Left ventricle myocardium inferior (tissue), 1 donor: ENCODE measurements around the gene MAP6D1. TPM values are rescaled to one million over a fixed set of nuclear protein-coding genes. Genes with fewer than 3 reads are reported as not detected.
"Not testable (repeated sequence)": the region's sequence is repeated elsewhere in the genome, so short reads cannot be mapped to it uniquely, and the experiment has no call there.

Experiments used
- DNase-seq: peaks from one replicate; pipeline ENCODE4 v3.0.0-alpha.2; 2020
- H3K27ac ChIP-seq: fragments of 200-600 bp; replicated peaks from 2 replicates; pipeline ENCODE4 v1.8.0; 2021
- H3K27me3 ChIP-seq: fragments of 200-600 bp; 2 replicates; pipeline ENCODE4 v1.8.0; 2021; ENCODE audit warnings: low read depth
- H3K36me3 ChIP-seq: fragments of 200-600 bp; 2 replicates; pipeline ENCODE4 v1.8.0; 2021
- H3K4me1 ChIP-seq: fragments of 200-600 bp; 2 replicates; pipeline ENCODE4 v1.8.0; 2021
- H3K4me3 ChIP-seq: fragments of 200-600 bp; 2 replicates; pipeline ENCODE4 v1.8.0; 2021; ENCODE audit warnings: mild to moderate bottlenecking, moderate library complexity
- H3K9me3 ChIP-seq: fragments of 200-600 bp; replicated peaks from 2 replicates; pipeline ENCODE4 v1.8.0; 2021
- intact Hi-C: fragments of 100-400 bp; cut with micrococcal nuclease; formaldehyde crosslinking; loops from one replicate; pipeline ENCODE4 v1.11.0; 2022
- total RNA-seq: library from RNA; stranded (reverse); fragmentation: NEBNext Ultra II Directional; extraction: Animal tissue kit (Norgen Biotek cat#: 25700); gene quantifications from one replicate; pipeline ENCODE4 v1.2.1, GENCODE V29; 2021
- TF ChIP-seq, protein P1 (sequence below): fragments of 200-600 bp; IDR thresholded peaks from 2 replicates; pipeline ENCODE4 v1.8.0; 2021; ENCODE audit warnings: antibody characterized with exemption, mild to moderate bottlenecking, borderline replicate concordance
- donor health status: DM: no; HTN: yes; CAD: no; lungs with severe emphysema.

Gene MAP6D1
- total RNA-seq, 1 donor from 2014 or later: 2.4 TPM

- Histone ChIP-seq H3K27me3 (no peaks in the 10 kb centered on the region), H3K36me3 (peaks cover 74% of the 10 kb centered on the region), H3K27ac (no peak overlapping the region), H3K4me1 (peaks cover 4% of the 10 kb centered on the region), H3K9me3 (no peaks in the 10 kb centered on the region), H3K4me3 (no peak overlapping the region)
- intact Hi-C loops: no loop called here
- TF ChIP-seq, protein P1, sequence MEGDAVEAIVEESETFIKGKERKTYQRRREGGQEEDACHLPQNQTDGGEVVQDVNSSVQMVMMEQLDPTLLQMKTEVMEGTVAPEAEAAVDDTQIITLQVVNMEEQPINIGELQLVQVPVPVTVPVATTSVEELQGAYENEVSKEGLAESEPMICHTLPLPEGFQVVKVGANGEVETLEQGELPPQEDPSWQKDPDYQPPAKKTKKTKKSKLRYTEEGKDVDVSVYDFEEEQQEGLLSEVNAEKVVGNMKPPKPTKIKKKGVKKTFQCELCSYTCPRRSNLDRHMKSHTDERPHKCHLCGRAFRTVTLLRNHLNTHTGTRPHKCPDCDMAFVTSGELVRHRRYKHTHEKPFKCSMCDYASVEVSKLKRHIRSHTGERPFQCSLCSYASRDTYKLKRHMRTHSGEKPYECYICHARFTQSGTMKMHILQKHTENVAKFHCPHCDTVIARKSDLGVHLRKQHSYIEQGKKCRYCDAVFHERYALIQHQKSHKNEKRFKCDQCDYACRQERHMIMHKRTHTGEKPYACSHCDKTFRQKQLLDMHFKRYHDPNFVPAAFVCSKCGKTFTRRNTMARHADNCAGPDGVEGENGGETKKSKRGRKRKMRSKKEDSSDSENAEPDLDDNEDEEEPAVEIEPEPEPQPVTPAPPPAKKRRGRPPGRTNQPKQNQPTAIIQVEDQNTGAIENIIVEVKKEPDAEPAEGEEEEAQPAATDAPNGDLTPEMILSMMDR: no peak
- no peak for DNase-seq
These were observed 35.6 kb downstream of the MAP6D1 start for GRCh38 chr3:183789826-183790225.

- H3K27ac ChIP-seq, intact Hi-C loops: not testable (repeated sequence)
- H3K36me3 ChIP-seq: peaks cover 53% of the 10 kb centered on the region
These were observed 40.9 kb downstream of the MAP6D1 start for GRCh38 chr3:183784503-183784902.

GRCh38 chr3:183782576-183783276, 42.7 kb downstream of the MAP6D1 start:
- peaks cover 12% of the 10 kb centered on the region for H3K4me1 ChIP-seq
- H3K9me3 ChIP-seq: no peaks in the 10 kb centered on the region
- intact Hi-C loops: no loop called here
- H3K27ac ChIP-seq: peak overlapping the region; percentile 30
- no peak overlapping the region for H3K4me3 ChIP-seq
- no peak for DNase-seq
- TF ChIP-seq, protein P1: no peak
- H3K27me3 ChIP-seq: no peaks in the 10 kb centered on the region
- H3K36me3 ChIP-seq: peaks cover 64% of the 10 kb centered on the region

More at GRCh38 chr3:183784503-183784902, 40.9 kb downstream of the MAP6D1 start:
- not testable (repeated sequence) for H3K27me3 ChIP-seq, DNase-seq, H3K4me3 ChIP-seq, H3K9me3 ChIP-seq
- peaks cover 12% of the 10 kb centered on the region for H3K4me1 ChIP-seq

DNA sequence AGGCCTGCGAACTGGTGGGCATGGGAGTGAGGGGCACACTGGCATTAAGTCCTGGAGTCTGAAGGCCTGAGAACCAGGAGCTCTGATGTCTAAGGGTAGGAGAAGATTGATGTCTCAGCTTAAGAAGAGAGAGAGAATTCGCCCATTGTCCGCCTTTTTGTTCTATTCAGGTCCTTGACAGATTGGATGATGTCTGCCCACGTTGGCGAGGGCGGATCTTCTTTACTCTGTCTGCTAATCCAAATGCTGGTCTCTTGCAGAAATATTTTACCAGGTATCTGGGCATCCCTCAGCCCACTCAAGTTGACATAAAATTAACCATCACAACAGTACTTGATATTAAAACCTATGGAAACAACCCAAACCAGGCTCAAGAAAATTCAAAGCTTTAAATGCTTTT, 44.1 kb downstream of the MAP6D1 start:
- intact Hi-C loops: no loop called here
- no peak overlapping the region for H3K27ac ChIP-seq
- peaks cover 62% of the 10 kb centered on the region for H3K36me3 ChIP-seq
- no peaks in the 10 kb centered on the region for H3K9me3 ChIP-seq
- DNase-seq: no peak
- no peak overlapping the region for H3K4me3 ChIP-seq
- H3K27me3 ChIP-seq: no peaks in the 10 kb centered on the region
- H3K4me1 ChIP-seq: peaks cover 15% of the 10 kb centered on the region
- TF ChIP-seq, protein P1: no peak

- Histone ChIP-seq H3K36me3 (peaks cover 65% of the 10 kb centered on the region), H3K9me3 (no peaks in the 10 kb centered on the region), H3K4me3 (no peak overlapping the region), H3K27me3 (no peaks in the 10 kb centered on the region), H3K4me1 (peaks cover 27% of the 10 kb centered on the region), H3K27ac (no peak overlapping the region)
- intact Hi-C loops: no loop called here
- TF ChIP-seq, protein P1: no peak
- DNase-seq: no peak
These were observed 45.4 kb downstream of the MAP6D1 start for GRCh38 chr3:183779896-183780465.

GRCh38 chr3:183777016-183777618, 48.3 kb downstream of the MAP6D1 start:
- Histone ChIP-seq H3K27me3 (no peaks in the 10 kb centered on the region), H3K36me3 (peaks cover 90% of the 10 kb centered on the region), H3K9me3 (no peaks in the 10 kb centered on the region), H3K4me3 (no peak overlapping the region), H3K27ac (no peak overlapping the region), H3K4me1 (peaks cover 16% of the 10 kb centered on the region)
- intact Hi-C loops: no loop called here
- TF ChIP-seq, protein P1: no peak
- no peak for DNase-seq

GRCh38 chr3:183776451-183776850, 48.9 kb downstream of the MAP6D1 start:
- Histone ChIP-seq H3K4me1 (peaks cover 16% of the 10 kb centered on the region), H3K36me3 (peaks cover 88% of the 10 kb centered on the region)
- DNase-seq, H3K4me3 ChIP-seq, intact Hi-C loops, H3K27me3 ChIP-seq, H3K27ac ChIP-seq, H3K9me3 ChIP-seq: not testable (repeated sequence)
